IgD-negative memory B cell (primary cell): Measurements from ENCODE around the gene TBC1D17. TPM values are rescaled to one million over a fixed set of nuclear protein-coding genes. Genes with fewer than 3 reads are reported as not detected.

Source experiments
- H3K27ac Mint-ChIP-seq, 3 donors: one replicate each; pipeline ENCODE4 v1.8.0; 2020 to 2022; ENCODE audit warnings: mild to moderate bottlenecking in 3 of 3, mixed read lengths in 3 of 3, moderate library complexity in 1 of 3
- H3K27me3 Mint-ChIP-seq: one replicate; pipeline ENCODE4 v1.8.0; 2021; ENCODE audit warnings: mixed read lengths
- H3K36me3 Mint-ChIP-seq: one replicate; pipeline ENCODE4 v1.8.0; 2020; ENCODE audit warnings: mild to moderate bottlenecking, mixed read lengths
- H3K4me1 Mint-ChIP-seq, 3 donors: one replicate each; pipeline ENCODE4 v1.8.0; 2020 to 2022; ENCODE audit warnings: mixed read lengths in 3 of 3, mild to moderate bottlenecking in 1 of 3
- H3K4me3 Mint-ChIP-seq, 4 donors: one replicate each; pipeline ENCODE4 v1.8.0; 2020 to 2022; ENCODE audit warnings: mild to moderate bottlenecking in 4 of 4, mixed read lengths in 4 of 4, moderate library complexity in 3 of 4
- H3K9me3 Mint-ChIP-seq, 3 donors: one replicate each; pipeline ENCODE4 v1.8.0; 2020 to 2021; ENCODE audit warnings: mixed read lengths in 3 of 3, mild to moderate bottlenecking in 1 of 3
- polyA plus RNA-seq: library from polyadenylated mRNA; unstranded; fragments of 300-500 nt; fragmentation: Illumina TruSeq; gene quantifications from one replicate; pipeline ENCODE4 v1.2.3, GENCODE V29; 2021

The TBC1D17 gene
- polyA plus RNA-seq, 1 donor from 2014 or later: 19.1 TPM

DNA sequence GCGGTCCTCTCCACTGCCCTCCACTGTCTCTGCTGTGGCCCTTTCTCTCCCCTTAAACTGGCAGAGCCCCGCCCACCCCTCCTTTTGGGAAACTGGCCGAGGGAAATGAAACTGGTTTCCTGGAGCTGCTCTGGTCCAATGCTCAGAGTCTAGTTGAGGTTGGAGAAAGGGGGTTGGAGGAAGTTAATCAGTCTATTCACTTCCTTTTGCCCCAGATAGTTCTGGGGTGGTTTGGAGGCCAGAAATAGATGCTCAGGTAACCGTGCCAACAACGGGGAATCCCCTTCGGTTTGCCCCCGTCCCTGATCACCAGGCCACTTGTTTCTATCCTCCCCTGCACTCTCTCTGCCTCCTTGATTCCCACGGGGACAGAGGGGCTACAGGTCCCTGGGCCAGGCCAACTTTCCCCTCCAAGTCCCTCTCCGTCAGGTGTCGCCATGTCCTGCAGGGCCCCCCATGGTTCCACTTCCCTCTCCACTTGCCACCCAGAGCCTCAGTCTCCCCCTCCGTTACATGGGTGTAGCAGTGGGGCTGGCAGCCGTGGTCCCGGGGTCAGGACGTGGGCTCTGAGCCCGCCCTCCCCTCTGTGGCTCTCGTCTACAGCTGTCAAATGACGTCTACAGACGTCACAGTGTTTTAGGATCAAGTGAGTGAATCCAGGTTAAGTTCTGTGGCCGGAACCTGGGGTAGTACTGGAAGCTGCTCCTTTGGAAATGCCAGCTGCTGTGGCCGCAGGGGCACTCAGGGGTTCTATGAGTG is 19.5 kb downstream of the TBC1D17 start, which contains the start of gene IL4I1:
Gene IL4I1, minus strand, starts transcription at position 25 of the 759 bp plus-strand sequence. CDS start 727 bp downstream, outside the sequence.
- Mint-ChIP-seq H3K36me3 (no peaks in the 10 kb centered on the region), H3K4me3 (peak within 1 kb of the TSS; percentile 77 to 90 (median 82)), H3K27me3 (peaks cover 4% of the 10 kb centered on the region), H3K27ac (peak within 1 kb of the TSS; percentile 89 to 99 (median 93)), H3K9me3 (no peaks in the 10 kb centered on the region), H3K4me1 (peaks cover 15 to 22% (median 19%) of the 10 kb centered on the region in 3 donors)

DNA sequence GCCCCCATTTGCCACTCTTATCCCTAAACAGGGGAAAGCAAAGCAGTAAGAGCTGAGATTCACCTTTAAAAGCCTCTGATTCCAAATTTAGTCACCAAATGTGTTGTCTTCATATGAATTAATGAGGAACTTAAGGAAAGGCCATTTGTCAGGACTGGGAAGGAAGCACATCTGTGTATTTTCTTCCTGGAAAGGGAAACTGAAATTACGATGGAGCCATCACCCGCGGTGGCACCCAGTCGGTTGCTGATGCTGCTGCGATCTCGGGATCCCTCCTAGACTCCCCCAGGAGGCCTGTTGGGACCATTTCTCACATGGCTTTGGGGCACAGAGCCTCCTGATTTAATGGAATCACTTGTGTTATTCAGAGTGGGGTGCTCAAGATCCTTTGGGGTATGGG is 26.6 kb downstream of the TBC1D17 start:
- Mint-ChIP-seq H3K27ac (peak overlapping the region in 2 of 3 donors; percentile 25 to 81), H3K27me3 (peaks cover 1% of the 10 kb centered on the region), H3K4me1 (peaks cover 16 to 43% (median 34%) of the 10 kb centered on the region in 3 donors), H3K9me3 (peaks cover 0 to 5% (median 5%) of the 10 kb centered on the region in 3 donors), H3K36me3 (no peaks in the 10 kb centered on the region), H3K4me3 (peak overlapping the region in 1 of 4 donors; percentile 91)

DNA sequence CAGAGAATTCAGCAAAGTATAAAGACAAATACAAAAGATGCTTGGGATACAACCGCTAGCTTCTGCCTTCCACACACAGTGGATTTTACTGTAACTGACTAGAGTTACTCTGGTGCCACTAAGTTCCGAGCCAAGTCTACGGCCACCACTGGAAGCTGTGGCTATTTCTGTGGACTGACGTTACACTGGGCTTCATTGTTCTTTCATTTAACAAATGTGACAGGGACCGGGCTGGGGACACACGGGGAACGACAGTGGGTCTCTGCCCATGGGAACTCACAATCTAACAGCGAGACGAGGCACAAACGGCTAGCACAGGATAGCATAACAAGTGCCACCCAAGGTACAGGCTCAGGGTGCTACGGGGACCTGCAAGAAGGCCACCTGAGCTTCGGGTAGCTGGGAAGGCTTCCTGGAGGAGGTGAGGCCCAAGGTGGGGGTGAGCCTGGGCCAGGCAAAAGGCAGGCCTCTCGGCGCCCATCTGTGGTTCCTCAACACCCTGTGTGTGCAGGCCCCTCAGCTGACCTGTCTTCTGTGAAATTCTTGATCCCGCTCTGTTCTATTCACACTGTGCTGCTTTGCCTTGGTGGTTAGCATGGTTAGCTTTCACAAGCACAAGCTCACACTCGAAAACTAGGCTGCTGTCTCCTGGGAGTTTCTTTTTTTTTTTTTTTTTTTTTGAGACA is 29.5 kb downstream of the TBC1D17 start:
- Mint-ChIP-seq H3K4me3 (peak overlapping the region; percentile 51 to 93 (median 68)), H3K4me1 (peaks cover 28 to 60% (median 54%) of the 10 kb centered on the region in 3 donors)

DNA sequence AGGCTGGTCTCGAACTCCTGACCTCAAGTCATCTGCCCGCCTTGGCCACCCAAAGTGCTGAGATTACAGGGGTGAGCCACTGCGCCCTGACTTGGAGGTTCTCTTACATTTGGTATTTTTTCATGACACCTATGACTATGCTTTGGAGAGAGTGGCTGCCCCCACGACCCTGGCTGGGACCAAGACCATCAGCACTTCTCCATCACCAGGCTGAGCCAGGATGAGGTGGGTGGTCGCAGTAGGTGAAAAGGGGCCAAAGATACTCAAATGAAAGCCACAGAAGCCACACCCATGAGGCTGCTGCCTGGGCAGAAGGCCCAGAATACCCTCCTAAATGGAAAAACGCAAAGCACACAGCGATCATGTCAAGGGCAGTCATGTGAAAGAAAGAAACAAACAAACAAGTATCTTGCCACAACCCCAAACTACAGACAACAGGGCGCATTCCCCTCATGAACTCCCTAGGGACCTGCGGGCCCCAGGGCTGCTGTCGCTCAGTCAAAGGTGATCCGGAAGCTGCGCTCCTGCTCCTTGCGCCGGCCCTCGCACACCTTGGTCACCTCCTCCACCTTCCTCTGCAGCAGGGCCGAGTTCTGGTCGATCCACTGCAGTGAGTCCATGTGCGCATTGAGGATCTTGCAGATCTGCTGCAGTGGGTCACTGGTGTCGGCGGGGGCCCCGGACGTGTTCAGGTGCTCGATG is 30.4 kb downstream of the TBC1D17 start:
- Mint-ChIP-seq H3K27ac (peak overlapping the region; percentile 93 to 96 (median 96)), H3K4me3 (peak overlapping the region; percentile 53 to 86 (median 84)), H3K9me3 (peaks cover 0 to 5% (median 5%) of the 10 kb centered on the region in 3 donors), H3K4me1 (peaks cover 28 to 61% (median 57%) of the 10 kb centered on the region in 3 donors), H3K27me3 (peaks cover 1% of the 10 kb centered on the region), H3K36me3 (no peaks in the 10 kb centered on the region)

More for the DNA sequence above, 29.5 kb downstream of the TBC1D17 start:
- Mint-ChIP-seq H3K27ac (peak overlapping the region; percentile 84 to 96 (median 93)), H3K36me3 (no peaks in the 10 kb centered on the region), H3K27me3 (peaks cover 1% of the 10 kb centered on the region), H3K9me3 (peaks cover 0 to 5% (median 5%) of the 10 kb centered on the region in 3 donors)

DNA sequence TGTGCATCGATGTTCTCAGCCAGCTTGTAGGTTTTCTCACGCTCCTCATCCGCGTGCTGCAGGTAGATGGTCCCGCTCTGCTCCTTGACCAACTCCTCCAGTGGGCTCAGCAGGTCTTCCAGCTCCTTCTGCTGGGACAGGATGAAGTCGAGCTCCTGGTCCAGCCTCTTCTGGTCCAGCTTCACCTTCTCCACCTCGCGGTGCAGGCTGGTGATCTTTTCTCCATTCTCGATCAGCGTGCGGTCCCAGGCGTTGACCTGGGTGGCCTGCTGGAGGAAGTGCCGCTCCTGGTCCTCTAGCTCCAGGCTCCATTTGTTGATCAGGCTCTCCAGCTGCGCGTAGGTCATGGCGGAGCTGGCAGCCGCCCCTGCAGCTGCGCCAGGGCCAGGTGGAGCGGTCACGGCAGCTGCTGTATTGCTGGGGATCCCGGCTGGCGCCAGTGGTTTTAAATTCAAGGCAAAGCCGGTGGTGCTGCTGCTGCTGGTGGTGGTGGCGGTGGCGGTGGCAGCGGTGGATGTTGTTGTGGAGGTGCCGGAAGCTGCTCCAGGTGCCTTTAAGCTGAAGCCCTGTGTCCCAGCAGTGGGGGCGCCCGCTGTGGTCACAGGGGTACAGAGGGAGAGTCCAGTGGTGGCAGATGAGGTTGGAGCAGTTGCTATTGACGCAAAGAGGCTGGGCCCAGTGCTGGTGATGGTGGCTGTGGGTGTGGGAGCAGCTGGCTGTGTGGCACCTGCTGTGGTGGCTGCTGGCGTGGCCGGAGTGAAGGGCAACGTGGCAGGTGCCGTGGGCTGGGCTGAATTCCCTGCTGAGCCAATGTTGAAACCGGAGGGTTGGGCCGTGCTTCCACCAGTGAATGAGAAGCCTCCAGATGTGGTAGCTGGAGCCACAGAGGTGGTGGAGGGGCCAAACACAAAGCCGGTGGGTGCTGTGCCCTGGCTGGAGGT is 31.2 kb downstream of the TBC1D17 start:
- peaks cover 34 to 63% (median 60%) of the 10 kb centered on the region in 3 donors for H3K4me1 Mint-ChIP-seq
- H3K36me3 Mint-ChIP-seq: peaks cover 2% of the 10 kb centered on the region
- H3K27me3 Mint-ChIP-seq: peaks cover 1% of the 10 kb centered on the region
- H3K4me3 Mint-ChIP-seq: peak overlapping the region in 3 of 4 donors; percentile 60 to 86 (median 75)
- H3K27ac Mint-ChIP-seq: peak overlapping the region; percentile 93 to 96 (median 96)
- peaks cover 0 to 5% (median 5%) of the 10 kb centered on the region in 3 donors for H3K9me3 Mint-ChIP-seq

DNA sequence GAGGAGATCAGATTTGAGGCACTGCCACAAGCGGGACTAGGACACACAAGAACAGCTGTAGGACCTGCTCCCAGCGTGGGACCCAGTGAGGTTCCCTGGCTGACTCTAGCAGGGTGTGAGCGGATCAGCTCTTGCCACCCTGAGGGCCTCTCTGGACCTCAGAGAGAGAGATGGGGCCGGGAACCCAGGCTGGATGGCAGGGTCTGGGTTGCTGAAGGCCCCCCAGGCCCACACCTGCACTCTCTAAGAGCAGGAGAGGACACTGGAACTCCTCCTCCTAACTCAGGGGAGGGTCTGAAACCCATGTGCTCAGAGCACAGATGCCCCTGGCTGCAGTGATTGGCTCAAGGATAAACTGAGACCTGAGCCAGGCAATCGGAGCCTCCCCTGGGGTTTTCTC is 32.7 kb downstream of the TBC1D17 start:
- H3K4me3 Mint-ChIP-seq: no peak overlapping the region
- H3K4me1 Mint-ChIP-seq: peaks cover 36 to 58% (median 55%) of the 10 kb centered on the region in 3 donors
- H3K27me3 Mint-ChIP-seq: peaks cover 1% of the 10 kb centered on the region
- H3K36me3 Mint-ChIP-seq: peaks cover 2% of the 10 kb centered on the region
- peaks cover 0 to 5% (median 5%) of the 10 kb centered on the region in 3 donors for H3K9me3 Mint-ChIP-seq
- H3K27ac Mint-ChIP-seq: no peak overlapping the region

DNA sequence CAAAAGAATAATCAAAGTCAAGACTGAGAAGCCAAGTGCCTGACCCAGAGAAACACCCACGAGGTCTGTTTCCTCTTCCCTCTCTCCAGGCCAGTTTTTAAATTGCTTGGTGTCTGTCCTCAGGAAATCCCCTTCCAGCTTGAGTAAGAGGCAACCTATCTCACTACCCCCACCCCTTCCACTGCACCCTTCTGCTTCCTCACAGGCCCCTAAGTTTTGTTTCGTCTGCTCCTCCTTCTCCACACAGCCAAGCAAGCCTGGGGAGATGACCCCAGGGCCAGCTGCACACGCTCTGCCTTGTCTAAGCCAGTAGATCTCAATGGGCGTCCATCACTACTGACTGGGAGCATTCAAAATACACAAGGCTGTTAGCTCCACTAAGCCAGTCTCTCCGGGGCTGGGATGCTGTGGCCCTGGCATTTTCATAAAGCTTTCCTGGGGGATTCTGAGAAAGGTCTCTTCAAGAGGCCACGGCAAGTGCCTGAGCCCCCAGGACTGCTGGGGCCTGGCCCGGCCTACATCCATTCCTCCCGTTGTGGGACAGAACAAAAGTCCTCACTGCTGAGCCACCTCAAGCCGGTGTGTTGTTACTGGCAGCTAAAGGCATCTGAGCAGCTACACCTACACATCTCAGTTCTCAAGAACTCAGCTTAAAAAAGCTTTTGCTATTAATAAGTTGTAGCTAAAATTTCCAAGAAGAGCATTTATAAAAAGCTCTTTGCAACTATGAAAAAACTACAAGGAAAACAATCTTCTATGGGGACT is 34.1 kb downstream of the TBC1D17 start:
- Mint-ChIP-seq H3K4me1 (peaks cover 39 to 52% (median 49%) of the 10 kb centered on the region in 3 donors), H3K4me3 (peak overlapping the region in 3 of 4 donors; percentile 6 to 87 (median 34)), H3K27ac (peak overlapping the region; percentile 85 to 96 (median 94)), H3K27me3 (peaks cover under 1% of the 10 kb centered on the region), H3K36me3 (peaks cover 6% of the 10 kb centered on the region), H3K9me3 (peaks cover 0 to 1% (median 1%) of the 10 kb centered on the region in 3 donors)

DNA sequence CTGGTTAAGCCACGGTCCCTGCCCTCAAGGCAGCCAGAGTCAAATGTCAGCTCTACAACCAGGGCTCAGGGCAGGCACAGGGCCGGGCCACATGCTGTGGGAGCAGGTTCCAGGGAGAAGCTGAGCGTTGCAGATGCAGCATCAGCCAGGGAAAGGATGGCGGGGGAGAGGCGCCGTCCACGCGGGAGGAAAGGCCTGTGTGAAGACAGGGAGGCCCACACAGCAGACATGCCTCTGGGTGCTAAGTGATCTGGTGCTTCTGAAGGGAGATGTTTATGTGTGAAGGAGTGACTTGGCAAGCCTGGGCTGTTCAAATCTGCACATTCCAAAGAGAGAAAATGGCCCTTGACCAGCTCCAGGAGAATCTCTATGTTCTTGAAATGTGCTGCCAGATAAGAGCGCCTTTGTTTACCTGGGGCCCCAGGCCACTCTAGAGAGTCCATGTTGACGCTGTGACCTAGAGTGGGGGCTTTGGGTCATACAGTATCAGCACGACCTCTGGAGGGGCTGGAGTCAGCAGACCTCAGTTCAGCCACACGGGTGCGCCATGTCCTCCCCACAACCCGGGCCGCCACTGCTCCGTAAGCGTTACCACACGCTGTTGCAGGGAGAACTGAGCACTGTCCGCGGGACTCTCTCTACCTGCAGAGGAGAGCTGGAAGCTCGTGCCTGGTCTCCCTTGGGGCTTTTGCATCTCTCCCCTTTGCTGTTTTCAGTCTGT is 35.6 kb downstream of the TBC1D17 start:
- Mint-ChIP-seq H3K4me1 (peaks cover 38 to 51% (median 49%) of the 10 kb centered on the region in 3 donors), H3K9me3 (no peaks in the 10 kb centered on the region), H3K36me3 (peaks cover 6% of the 10 kb centered on the region), H3K27me3 (no peaks in the 10 kb centered on the region), H3K27ac (peak overlapping the region; percentile 33 to 88 (median 88)), H3K4me3 (peak overlapping the region in 1 of 4 donors; percentile 78)

DNA sequence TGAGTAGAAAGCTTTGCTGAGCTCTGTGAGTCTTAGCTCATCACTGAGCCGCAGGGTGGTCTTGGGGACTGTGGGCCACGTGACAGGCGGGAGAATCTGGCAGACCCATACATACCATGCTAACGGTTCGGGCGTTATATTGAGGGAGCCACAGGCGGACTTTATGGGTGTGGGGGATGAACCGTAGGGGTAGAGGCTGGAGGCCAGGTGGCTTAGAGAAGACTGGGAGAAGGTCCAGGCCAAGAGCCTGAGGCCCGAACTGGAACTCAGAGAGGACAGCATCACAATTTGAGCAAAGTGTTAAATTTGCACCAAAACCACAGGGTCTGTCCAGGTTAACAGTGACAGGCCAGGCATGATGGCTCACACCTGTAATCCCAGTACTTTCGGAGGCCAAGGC is 36.2 kb downstream of the TBC1D17 start:
- H3K27me3 Mint-ChIP-seq: no peaks in the 10 kb centered on the region
- peak overlapping the region in 2 of 3 donors; percentile 33 to 88 for H3K27ac Mint-ChIP-seq
- H3K4me1 Mint-ChIP-seq: peaks cover 37 to 50% (median 48%) of the 10 kb centered on the region in 3 donors
- no peaks in the 10 kb centered on the region for H3K9me3 Mint-ChIP-seq
- H3K36me3 Mint-ChIP-seq: peaks cover 6% of the 10 kb centered on the region
- peak overlapping the region in 2 of 4 donors; percentile 44 to 87 for H3K4me3 Mint-ChIP-seq

DNA sequence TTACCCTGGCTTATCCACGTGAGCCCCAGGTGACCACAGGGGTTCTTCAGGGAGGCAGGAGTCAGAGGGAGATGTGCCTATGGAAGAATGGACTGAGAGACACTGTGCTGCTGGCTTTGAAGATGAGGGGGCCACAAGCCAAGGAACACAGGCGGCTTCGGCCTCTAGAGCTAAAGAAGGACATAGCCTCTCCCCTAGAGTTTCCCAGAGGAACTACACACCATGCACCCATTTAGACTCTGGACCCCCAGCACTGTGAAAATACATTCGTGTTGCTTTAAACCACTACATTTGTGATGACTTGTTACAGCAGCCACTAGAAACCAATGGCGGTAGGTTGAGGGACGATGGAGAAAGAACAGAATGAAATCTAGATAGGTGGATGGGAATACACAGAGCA is 37.8 kb downstream of the TBC1D17 start:
- H3K4me1 Mint-ChIP-seq: peaks cover 37 to 50% (median 47%) of the 10 kb centered on the region in 3 donors
- H3K27ac Mint-ChIP-seq: peak overlapping the region in 2 of 3 donors; percentile 3 to 81
- H3K4me3 Mint-ChIP-seq: no peak overlapping the region
- peaks cover 7% of the 10 kb centered on the region for H3K36me3 Mint-ChIP-seq
- no peaks in the 10 kb centered on the region for H3K27me3 Mint-ChIP-seq
- no peaks in the 10 kb centered on the region for H3K9me3 Mint-ChIP-seq

DNA sequence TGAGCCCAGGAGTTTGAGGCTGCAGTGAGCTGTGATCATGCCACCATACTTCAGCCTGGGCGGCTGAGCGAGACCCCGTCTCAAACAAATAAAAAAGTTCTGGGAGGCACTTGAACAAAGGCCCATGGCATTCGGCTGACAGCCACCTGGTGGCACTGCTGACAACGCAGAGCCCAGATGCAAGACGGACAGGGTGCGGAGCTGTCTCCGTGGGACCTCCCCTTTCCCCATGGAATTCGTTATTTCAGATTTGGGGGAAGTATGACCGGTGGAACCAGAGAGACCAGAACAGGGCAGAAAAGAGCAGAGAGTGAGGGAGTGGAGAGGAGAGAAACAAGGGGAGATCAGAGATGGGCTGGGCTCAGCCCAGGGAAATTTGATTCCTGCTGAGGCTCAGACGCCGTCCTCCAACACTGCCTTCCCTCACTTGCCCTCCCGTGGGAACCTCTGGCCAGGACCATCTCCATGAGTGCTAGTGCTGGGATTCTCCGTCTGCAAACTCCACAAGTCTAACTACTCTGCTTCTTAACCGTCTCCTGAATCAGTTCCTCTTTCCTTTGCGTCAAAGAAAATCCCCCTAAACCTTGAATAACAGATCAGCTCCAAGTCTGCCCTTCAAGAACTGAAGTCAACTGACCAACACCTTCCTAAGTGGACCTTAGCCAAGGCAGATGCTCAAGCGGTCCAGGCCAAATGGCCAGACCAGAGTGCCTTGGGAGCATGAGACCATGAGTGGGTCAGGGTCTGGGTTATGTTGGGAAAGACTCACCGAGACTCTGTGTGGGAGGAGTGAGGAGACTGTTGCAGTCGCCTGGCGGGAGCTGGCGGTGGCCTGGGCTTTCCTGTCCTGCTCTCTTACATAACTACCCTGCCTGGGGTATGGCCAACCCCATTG is 39.6 kb downstream of the TBC1D17 start:
- H3K4me1 Mint-ChIP-seq: peaks cover 25 to 47% (median 41%) of the 10 kb centered on the region in 3 donors
- peaks cover 7% of the 10 kb centered on the region for H3K36me3 Mint-ChIP-seq
- H3K4me3 Mint-ChIP-seq: peak overlapping the region; percentile 56 to 88 (median 69)

DNA sequence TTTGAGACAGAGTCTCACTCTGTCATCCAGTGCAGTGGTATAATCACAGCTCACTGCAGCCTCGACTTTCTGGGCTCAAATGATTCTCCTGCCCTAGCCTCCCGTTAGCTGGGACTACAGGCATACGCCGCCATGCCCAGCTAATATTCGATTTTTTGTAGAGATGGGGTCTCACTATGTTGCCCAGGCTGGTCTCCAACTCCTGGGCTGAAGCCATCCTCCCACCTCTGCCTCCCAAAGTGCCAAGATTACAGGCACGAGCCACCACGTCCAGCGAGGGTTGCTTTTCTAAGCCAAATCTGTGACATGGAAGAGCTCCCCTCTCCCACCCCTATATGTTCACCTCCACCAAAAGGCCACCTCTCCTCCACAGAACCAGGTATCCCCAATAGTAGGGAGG is 40.6 kb downstream of the TBC1D17 start:
- no peaks in the 10 kb centered on the region for H3K9me3 Mint-ChIP-seq
- H3K36me3 Mint-ChIP-seq: peaks cover 7% of the 10 kb centered on the region
- H3K27me3 Mint-ChIP-seq: no peaks in the 10 kb centered on the region
- H3K4me1 Mint-ChIP-seq: peaks cover 25 to 43% (median 37%) of the 10 kb centered on the region in 3 donors
- peak overlapping the region in 1 of 4 donors; percentile 63 for H3K4me3 Mint-ChIP-seq
- H3K27ac Mint-ChIP-seq: peak overlapping the region; percentile 25 to 96 (median 94)

More for the DNA sequence above, 39.6 kb downstream of the TBC1D17 start:
- Mint-ChIP-seq H3K27ac (peak overlapping the region; percentile 72 to 96 (median 93)), H3K27me3 (no peaks in the 10 kb centered on the region), H3K9me3 (no peaks in the 10 kb centered on the region)
